Measurements from ENCODE around the gene RNASE2.
A peak's percentile ranks its signal among the peaks of the same experiment; 100 is the strongest.
"Not testable (repeated sequence)": the region's sequence is repeated elsewhere in the genome, so short reads cannot be mapped to it uniquely, and the experiment has no call there.

Gene RNASE2

GRCh38 chr14:20954736-20955537, at the start of gene RNASE2:
Gene RNASE2, plus strand, starts transcription at chr14:20955487. Its CDS starts 285 bp downstream, at chr14:20955772.
- DNase-seq = not testable (repeated sequence)

DNA sequence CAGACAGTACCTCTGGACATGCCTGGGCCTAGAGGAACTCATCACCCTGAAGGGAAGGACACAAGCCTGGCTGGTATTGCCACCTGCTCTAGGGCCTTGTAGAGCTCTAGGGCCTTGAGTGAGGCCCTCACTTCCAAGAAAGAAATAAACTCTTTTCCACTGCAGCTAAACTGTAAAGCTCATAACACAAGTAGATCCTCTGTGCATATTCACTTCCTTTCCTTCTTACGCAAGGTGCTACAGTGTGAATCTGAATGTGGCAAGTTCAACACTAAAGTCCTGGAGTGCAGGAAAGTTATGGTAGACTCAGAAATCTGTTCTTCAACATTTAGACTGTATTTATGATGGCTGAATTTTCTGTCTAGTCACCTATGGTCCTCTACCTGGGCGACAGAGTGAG, 49.6 kb upstream of the RNASE2 start:
- no peak for DNase-seq

DNA sequence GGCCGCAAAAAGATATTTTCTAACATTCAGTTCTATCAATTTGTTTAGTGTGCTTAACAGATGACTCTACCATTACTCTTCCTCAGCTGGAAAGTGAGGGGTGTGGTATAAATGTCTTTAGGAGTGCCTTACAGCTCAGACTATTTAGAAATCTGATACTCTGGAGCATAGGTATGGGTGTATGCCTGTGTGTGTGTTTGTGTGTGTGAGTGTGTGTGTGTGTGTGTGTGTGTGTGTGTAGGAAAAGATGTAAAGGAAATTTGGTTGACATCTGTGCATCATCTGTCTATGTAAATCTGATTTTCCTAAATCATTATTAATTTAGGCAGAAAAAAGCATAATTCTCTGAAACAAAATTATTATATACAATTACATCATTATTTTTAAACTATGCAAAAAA, 48.1 kb upstream of the RNASE2 start:
- no peak for DNase-seq

DNA sequence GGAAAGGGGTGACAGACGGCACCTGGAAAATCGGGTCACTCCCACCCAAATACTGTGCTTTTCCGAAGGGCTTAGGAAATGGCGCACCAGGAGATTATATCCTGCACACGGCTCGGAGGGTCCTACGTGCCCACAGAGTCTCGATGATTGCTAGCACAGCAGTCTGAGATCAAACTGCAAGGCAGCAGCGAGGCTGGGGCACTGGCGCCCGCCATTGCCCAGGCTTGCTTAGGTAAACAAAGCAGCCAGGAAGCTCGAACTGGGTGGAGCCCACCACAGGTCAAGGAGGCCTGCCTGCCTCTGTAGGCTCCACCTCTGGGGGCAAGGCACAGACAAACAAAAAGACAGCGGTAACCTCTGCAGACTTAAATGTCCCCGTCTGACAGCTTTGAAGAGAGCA, 44.5 kb upstream of the RNASE2 start:
- not testable (repeated sequence) for DNase-seq

- DNase-seq = not testable (repeated sequence)
Measured at GRCh38 chr14:20919038-20919756, 36.1 kb upstream of the RNASE2 start.

GRCh38 chr14:20923766-20924297, 31.5 kb upstream of the RNASE2 start:
- DNase-seq = not testable (repeated sequence)

DNA sequence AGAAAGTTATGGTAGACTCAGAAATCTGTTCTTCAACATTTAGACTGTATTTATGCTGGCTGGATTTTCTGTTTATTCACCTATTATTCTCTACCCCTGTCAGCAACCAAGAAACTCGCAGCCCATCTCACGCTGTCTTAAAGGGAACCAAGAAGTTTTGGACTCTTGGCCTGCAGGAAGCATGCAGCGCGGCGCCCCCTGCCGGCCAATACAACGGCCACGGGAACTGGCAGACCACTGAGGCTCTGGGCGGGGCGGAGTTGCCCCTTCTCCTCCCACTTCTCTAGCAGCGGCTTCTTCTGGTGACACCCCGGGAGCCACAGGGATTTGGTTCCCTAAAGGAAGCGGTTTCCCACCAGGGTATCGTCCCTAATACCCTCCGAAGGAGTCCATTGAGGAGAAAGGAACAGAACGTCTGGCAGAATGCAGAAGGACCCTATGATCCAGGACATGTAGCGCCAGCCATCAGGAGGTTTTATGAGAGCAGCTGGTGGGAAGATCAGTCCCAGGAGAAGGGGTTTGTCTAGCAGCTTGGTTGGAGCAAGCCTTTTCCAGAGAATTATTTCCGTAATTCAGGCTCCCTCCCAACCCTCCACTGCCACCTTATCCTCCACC, 21.0 kb upstream of the RNASE2 start:
- no peak for DNase-seq

GRCh38 chr14:20935303-20935984, 19.8 kb upstream of the RNASE2 start:
- no peak for DNase-seq

GRCh38 chr14:20945146-20945545, 10.1 kb upstream of the RNASE2 start:
- DNase-seq = not testable (repeated sequence)

GRCh38 chr14:20946707-20947106, 8.6 kb upstream of the RNASE2 start:
- DNase-seq = not testable (repeated sequence)

DNA sequence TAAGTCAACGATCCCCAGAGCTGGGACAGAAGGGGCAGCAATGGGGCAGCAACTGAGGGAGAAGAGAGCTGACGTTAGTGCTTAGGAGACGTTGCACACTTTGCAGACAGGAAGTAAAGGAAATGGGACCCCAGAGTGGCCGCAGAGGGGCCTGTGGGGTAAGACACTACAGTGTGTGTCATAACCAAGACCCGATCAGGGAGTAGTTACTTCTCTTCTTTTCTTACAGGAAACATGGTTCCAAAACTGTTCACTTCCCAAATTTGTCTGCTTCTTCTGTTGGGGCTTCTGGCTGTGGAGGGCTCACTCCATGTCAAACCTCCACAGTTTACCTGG, 219 bp downstream of the RNASE2 start:
- not testable (repeated sequence) for DNase-seq

- DNase-seq = no peak
Measured at GRCh38 chr14:20956376-20956976, 1.2 kb downstream of the RNASE2 start.

- not testable (repeated sequence) for DNase-seq
Measured at GRCh38 chr14:20958946-20959345, 3.7 kb downstream of the RNASE2 start.

- DNase-seq = no peak
Measured at GRCh38 chr14:20969336-20969735, 14.0 kb downstream of the RNASE2 start.

DNA sequence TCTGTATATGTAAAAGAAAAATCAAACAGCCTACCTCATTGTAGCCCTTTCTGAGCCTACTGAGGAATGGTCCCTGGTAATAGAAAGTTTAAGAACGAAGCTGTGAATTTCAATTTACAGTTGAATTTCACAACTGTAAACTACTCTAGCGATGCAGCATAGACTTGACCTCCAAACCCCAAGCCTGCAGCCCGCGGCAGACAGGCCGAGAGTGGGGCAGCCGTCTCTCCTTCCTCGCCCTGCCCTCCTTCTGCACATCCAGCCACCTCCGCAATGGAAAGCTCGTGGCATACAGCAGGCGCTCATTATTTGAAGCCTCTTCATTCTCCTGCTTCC, 15.3 kb downstream of the RNASE2 start:
- DNase-seq = no peak

DNA sequence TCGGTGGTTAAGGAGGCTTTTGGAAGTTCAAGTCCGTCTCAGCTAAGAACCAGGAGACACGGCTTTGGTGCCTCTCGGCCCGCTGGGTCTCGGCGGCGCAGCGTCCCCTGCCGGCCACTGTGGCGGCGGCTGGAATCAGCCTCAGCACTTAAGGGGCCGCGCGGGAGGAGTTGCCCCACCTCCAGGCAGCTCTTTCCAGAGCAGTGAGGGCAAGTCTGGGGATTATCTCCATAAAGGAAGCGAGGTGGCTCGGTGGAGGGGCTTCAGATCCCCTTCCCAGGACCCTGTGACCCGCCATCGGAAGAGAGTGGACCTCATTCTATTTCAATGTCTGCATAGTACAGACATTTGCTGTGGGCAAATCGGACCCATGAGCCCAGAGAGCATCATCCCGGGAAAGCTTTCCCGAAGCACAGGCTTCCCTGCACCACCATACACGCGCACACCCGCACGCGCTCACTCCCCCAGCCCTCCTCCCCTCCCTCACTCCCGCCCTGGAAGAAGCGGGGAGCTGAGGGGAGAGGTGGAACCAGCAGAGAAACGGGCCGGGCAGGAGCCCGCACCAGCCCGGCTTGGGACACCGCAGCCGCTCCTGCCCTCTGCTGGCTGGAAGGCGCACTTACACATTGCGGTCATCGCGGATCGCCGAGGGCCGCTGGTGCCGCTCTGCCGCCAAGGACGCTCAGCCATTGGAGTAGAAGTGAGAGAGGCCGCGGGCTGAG, 15.9 kb downstream of the RNASE2 start:
- DNase-seq = peak; percentile 83

GRCh38 chr14:20971705-20972021, 16.4 kb downstream of the RNASE2 start:
- DNase-seq = no peak

- no peak for DNase-seq
Measured at GRCh38 chr14:20973501-20973900, 18.2 kb downstream of the RNASE2 start.

GRCh38 chr14:20976291-20976690, 21.0 kb downstream of the RNASE2 start:
- DNase-seq = no peak

GRCh38 chr14:20978687-20979086, 23.4 kb downstream of the RNASE2 start:
- no peak for DNase-seq

- DNase-seq = no peak
Measured at GRCh38 chr14:20980906-20981305, 25.6 kb downstream of the RNASE2 start.

Measured in CD4-positive, alpha-beta T cell treated with Interleukin-17A for 1 hour (primary cell).